Endothelial cell of umbilical vein (primary cell): Measurements from ENCODE around the gene DMTF1. TPM values are rescaled to one million over a fixed set of nuclear protein-coding genes. Genes with fewer than 3 reads are reported as not detected.
"Not testable (repeated sequence)": the region's sequence is repeated elsewhere in the genome, so short reads cannot be mapped to it uniquely, and the experiment has no call there.

ENCODE experiments used
- BruUV-seq: library from RNA; stranded (reverse); fragments of 400-500 nt; replicated peaks from 2 replicates; lab custom pipeline; 2021; lab: Mats Ljungman, UMichigan
- CTCF ChIA-PET: fragments of 300-600, 350-600 bp; sonication (Branson Sonifier 250); formaldehyde crosslinking; loops from one replicate; lab custom pipeline; 2021; ENCODE audit warnings: antibody characterized with exemption, inconsistent platforms; lab: Charles Lee
- POLR2A ChIA-PET: fragments of 300-600, 350-600 bp; sonication (Branson Sonifier 250); formaldehyde crosslinking; loops from one replicate; lab custom pipeline; 2021; ENCODE audit warnings: antibody characterized with exemption, inconsistent platforms; lab: Charles Lee
- DNase-seq: peaks from one replicate; pipeline ENCODE4 v3.0.0-alpha.2; 2011; ENCODE audit warnings: low read depth, low spot score
- FAIRE-seq: peaks from 2 replicates; lab custom pipeline; 2011; peaks lifted over from hg19 to GRCh38; lab: Jason Lieb, UNC
- H2AFZ ChIP-seq: 2 replicates; pipeline ENCODE4 v1.6.0; 2012; ENCODE audit warnings: low read depth, low read length, control low read depth, inconsistent platforms
- H3K27ac ChIP-seq: 2 replicates; pipeline ENCODE4 v1.5.1; 2011; ENCODE audit warnings: low read depth, mild to moderate bottlenecking, control low read depth, low read length, moderate library complexity; ENCODE audit not compliant: insufficient read depth
- H3K27me3 ChIP-seq, 2 experiments: 2 replicates each; pipeline versions ENCODE4 v1.6.0 to v1.6.1; 2011; ENCODE audit warnings: low read length in 2 of 2, mixed read lengths in 1 of 2; ENCODE audit not compliant: control insufficient read depth in 2 of 2, insufficient read depth in 2 of 2
- H3K36me3 ChIP-seq, 2 experiments: 2 replicates in 1 of 2; 3 replicates in 1 of 2; pipeline ENCODE4 v1.5.1; 2011; ENCODE audit warnings: low read length in 2 of 2, mild to moderate bottlenecking in 1 of 2, moderate library complexity in 1 of 2; ENCODE audit not compliant: control insufficient read depth in 2 of 2, insufficient read depth in 2 of 2; ENCODE audit errors: extremely low read depth in 1 of 2
- H3K4me1 ChIP-seq: 3 replicates; pipeline ENCODE4 v1.5.1; 2011; ENCODE audit warnings: mild to moderate bottlenecking, low read length; ENCODE audit not compliant: control insufficient read depth, insufficient read depth; ENCODE audit errors: extremely low read depth
- H3K4me2 ChIP-seq: 2 replicates; pipeline ENCODE4 v1.6.1; 2011; ENCODE audit warnings: low read length, control low read depth, mixed read lengths; ENCODE audit not compliant: insufficient read depth
- H3K4me3 ChIP-seq, 3 experiments: fragments of 200-600 bp in 1 of 3; sonication (generic), shearing (Covaris generic) in 1 of 3; replicated peaks in 1 of 3; 2 replicates each; pipeline ENCODE4 v1.5.1; 2011 to 2016; ENCODE audit warnings: control low read depth in 3 of 3, low read length in 3 of 3, mild to moderate bottlenecking in 2 of 3, inconsistent platforms in 1 of 3, low read depth in 1 of 3, moderate library complexity in 1 of 3; ENCODE audit not compliant: insufficient read depth in 1 of 3
- H3K79me2 ChIP-seq: 2 replicates; pipeline ENCODE4 v1.6.0; 2012; ENCODE audit warnings: low read length, inconsistent platforms; ENCODE audit not compliant: control insufficient read depth, insufficient read depth
- H3K9ac ChIP-seq: replicated peaks from 2 replicates; pipeline ENCODE3; 2011; ENCODE audit warnings: low read length, control low read depth; ENCODE audit not compliant: insufficient read depth; ENCODE audit errors: extremely low read depth
- H3K9me1 ChIP-seq: replicated peaks from 3 replicates; pipeline ENCODE4 v1.6.0; 2011; ENCODE audit warnings: mild to moderate bottlenecking, low read length; ENCODE audit not compliant: control insufficient read depth, insufficient read depth; ENCODE audit errors: extremely low read depth
- H3K9me3 ChIP-seq: replicated peaks from 2 replicates; pipeline ENCODE4 v1.5.1; 2012; ENCODE audit warnings: low read length, inconsistent platforms; ENCODE audit not compliant: control insufficient read depth, insufficient read depth
- H4K20me1 ChIP-seq: replicated peaks from 2 replicates; pipeline ENCODE3; 2011; ENCODE audit warnings: mild to moderate bottlenecking, low read length; ENCODE audit not compliant: control insufficient read depth, insufficient read depth; ENCODE audit errors: extremely low read depth
- CTCF ChIP-seq, 2 donors: IDR thresholded peaks; 1 replicate in 1 of 2; 2 replicates in 1 of 2; pipeline ENCODE4 v1.5.1; 2011; ENCODE audit warnings: low read length in 2 of 2, mild to moderate bottlenecking in 2 of 2, moderate library complexity in 2 of 2, control low read depth in 1 of 2, inconsistent platforms in 1 of 2, low read depth in 1 of 2; ENCODE audit not compliant: insufficient read depth in 1 of 2; ENCODE audit errors: extremely low read depth in 1 of 2
- EZH2 ChIP-seq: IDR thresholded peaks from 2 replicates; pipeline ENCODE4 v1.6.1; 2012; ENCODE audit warnings: borderline replicate concordance, low read depth, mild to moderate bottlenecking, moderate library complexity, low read length, inconsistent platforms; ENCODE audit not compliant: severe bottlenecking
- FOS ChIP-seq: IDR thresholded peaks from 2 replicates; pipeline ENCODE4 v1.6.1; 2011; ENCODE audit warnings: mild to moderate bottlenecking, low read length, moderate library complexity, borderline replicate concordance; ENCODE audit not compliant: insufficient read depth
- GATA2 ChIP-seq: IDR thresholded peaks from 2 replicates; pipeline ENCODE4 v1.7.0; 2011; ENCODE audit warnings: low read depth, mild to moderate bottlenecking, moderate library complexity, mixed read lengths, low read length; ENCODE audit not compliant: insufficient read length, insufficient read depth
- JUN ChIP-seq: IDR thresholded peaks from 2 replicates; pipeline ENCODE4 v1.6.1; 2011; ENCODE audit warnings: borderline replicate concordance, low read depth; ENCODE audit not compliant: insufficient read length, insufficient read depth
- MYC ChIP-seq: IDR thresholded peaks from one replicate; pipeline ENCODE4 v1.6.1; 2011; ENCODE audit warnings: mild to moderate bottlenecking, low read depth, low read length
- POLR2A ChIP-seq: IDR thresholded peaks from 2 replicates; pipeline ENCODE4 v1.6.1; 2012; ENCODE audit warnings: low read depth, mild to moderate bottlenecking, control low read depth, low read length
- POLR2AphosphoS5 ChIP-seq: IDR thresholded peaks from 2 replicates; pipeline ENCODE4 v1.6.1; 2012; ENCODE audit warnings: low read depth, mild to moderate bottlenecking, control low read depth, low read length, moderate library complexity; ENCODE audit not compliant: insufficient read depth
- dilution Hi-C: fragments of 300-500 bp; cut with MboI; formaldehyde crosslinking; loops from one replicate; pipeline ENCODE4 v1.15.0; 2019; ENCODE audit warnings: low sequenced_read_pairs; ENCODE audit not compliant: extremely low pct_ligation_motif_present
- intact Hi-C: fragments of 100-400 bp; cut with micrococcal nuclease; formaldehyde crosslinking; loops from one replicate; pipeline ENCODE4 v1.10.0; 2022
- polyA plus RNA-seq, 4 experiments: library from polyadenylated mRNA; depleted of rRNA in 3 of 4; stranded (reverse) in 3 of 4; unstranded in 1 of 4; fragments of >200 nt; gene quantifications; 2 replicates each; pipeline versions ENCODE4 v1.2.1 to v1.2.3, GENCODE V29; 2011 to 2012; ENCODE audit warnings: missing spikeins in 1 of 4
- total RNA-seq: library from RNA; stranded (reverse); gene quantifications from 2 replicates; pipeline ENCODE4 v1.2.3, GENCODE V29; 2021
- TF ChIP-seq, protein P1 (sequence below): IDR thresholded peaks from 2 replicates; pipeline ENCODE4 v1.6.1; 2011; ENCODE audit not compliant: insufficient read depth, insufficient read length

Gene DMTF1
- total and polyA plus RNA-seq, 2 donors (not counting 3 experiments of a cell fraction or from before 2014, with no cell fraction given) = 78.5 to 100.0 TPM

DNA sequence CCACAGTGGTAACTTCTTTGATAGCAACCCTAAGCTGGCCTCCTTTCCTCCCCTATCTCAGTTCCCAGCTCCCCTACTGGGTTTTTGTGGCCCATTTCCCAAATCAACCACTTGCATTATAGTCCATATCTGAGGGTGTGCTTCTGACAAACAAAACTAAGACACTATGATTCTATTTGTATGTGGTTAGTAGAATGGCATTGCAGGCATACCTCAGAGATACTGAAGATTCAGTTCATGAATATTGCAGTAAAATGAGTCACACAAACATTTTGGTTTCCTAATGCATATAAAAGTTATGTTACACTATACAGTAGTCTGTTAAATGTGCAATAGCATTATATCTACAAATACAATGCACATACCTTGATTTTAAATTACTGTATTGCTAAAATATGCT, 82.7 kb downstream of the DMTF1 start:
- dilution Hi-C loops (no loop called here), intact Hi-C loops (loop anchor here (5.0 kb wide), 1 partner anchor 178 kb away; the partner anchor contains the start of gene ELAPOR2)
- CTCF ChIA-PET = interaction anchor here (1.1 to 1.8 kb wide), 2 partner anchors 9 to 308 kb away, joined by 3 to 6 read pairs; no protein-coding TSS in a partner anchor
- no peak overlapping the region for H2AFZ ChIP-seq
- H3K9me3 ChIP-seq = no peaks in the 10 kb centered on the region
- no peak overlapping the region for H3K4me2 ChIP-seq
- H3K4me3 ChIP-seq = no peak overlapping the region
- no peaks in the 10 kb centered on the region for H3K4me1 ChIP-seq
- DNase-seq (no peak), FAIRE-seq (no peak)
- H3K27me3 ChIP-seq = peaks cover 2 to 6% of the 10 kb centered on the region in 2 experiments
- no peak for TF ChIP-seq POLR2A
- no peak for TF ChIP-seq GATA2
- no peak for TF ChIP-seq MYC
- no peak for TF ChIP-seq JUN
- TF ChIP-seq FOS = no peak
- TF ChIP-seq POLR2AphosphoS5 = no peak
- TF ChIP-seq EZH2 = no peak
- no peak for TF ChIP-seq CTCF (IDR thresholded peaks at IDR 0.05; ENCODE audit: extremely low read depth in 1 of 2, insufficient read depth in 1 of 2, low read depth in 1 of 2, low read length in 2 of 2)
- TF ChIP-seq, protein P1, sequence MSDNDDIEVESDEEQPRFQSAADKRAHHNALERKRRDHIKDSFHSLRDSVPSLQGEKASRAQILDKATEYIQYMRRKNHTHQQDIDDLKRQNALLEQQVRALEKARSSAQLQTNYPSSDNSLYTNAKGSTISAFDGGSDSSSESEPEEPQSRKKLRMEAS = no peak
- H3K9ac ChIP-seq = no peak overlapping the region
- H3K27ac ChIP-seq = no peak overlapping the region
- H3K36me3 ChIP-seq = no peaks in the 10 kb centered on the region
- H3K9me1 ChIP-seq = no peaks in the 10 kb centered on the region
- H4K20me1 ChIP-seq = no peaks in the 10 kb centered on the region
- H3K79me2 ChIP-seq = no peaks in the 10 kb centered on the region
- BruUV-seq = no TSS peak
- POLR2A ChIA-PET = no interaction called here

- dilution Hi-C loops, H3K4me1 ChIP-seq, H3K4me3 ChIP-seq, H3K9me1 ChIP-seq, H4K20me1 ChIP-seq, POLR2A ChIA-PET, FAIRE-seq, H3K9me3 ChIP-seq, H3K27ac ChIP-seq, H3K9ac ChIP-seq, H3K36me3 ChIP-seq, H3K27me3 ChIP-seq, H3K4me2 ChIP-seq, H2AFZ ChIP-seq, H3K79me2 ChIP-seq, BruUV-seq, DNase-seq: not testable (repeated sequence)
- CTCF ChIA-PET = interaction anchor here (1.0 to 1.9 kb wide), 4 partner anchors 14 to 323 kb away, joined by 3 to 5 read pairs (median 4); no protein-coding TSS in a partner anchor
- intact Hi-C loops = loop anchor here (5.0 kb wide), 1 partner anchor 181 kb away; the partner anchor contains the start of gene ELAPOR2
Measured at GRCh38 chr7:87238464-87239051, 86.3 kb downstream of the DMTF1 start.
